Kidney (tissue), 14 donors: ENCODE results near the gene RNU7-1. TPM values are rescaled to one million over a fixed set of nuclear protein-coding genes. Genes with fewer than 3 reads are reported as not detected.

Experiments
- DNase-seq, 5 donors: peaks; one replicate each; pipeline ENCODE4 v3.0.0-alpha.2; 2013 to 2020
- FAIRE-seq: peaks from 2 replicates; lab custom pipeline; 2012; peaks lifted over from hg19 to GRCh38; lab: Jason Lieb, UNC
- H3K27ac ChIP-seq, 2 donors: one replicate each; pipeline ENCODE4 v1.7.0; 2013; ENCODE audit warnings: low read depth in 2 of 2, low read length in 2 of 2, inconsistent platforms in 1 of 2
- H3K27me3 ChIP-seq: one replicate; pipeline ENCODE4 v1.7.1; 2013; ENCODE audit warnings: low read length, inconsistent platforms; ENCODE audit not compliant: control insufficient read depth, insufficient read depth
- H3K36me3 ChIP-seq, 3 donors: one replicate each; pipeline versions ENCODE4 v1.7.0 to v1.7.1; 2013; ENCODE audit warnings: low read length in 3 of 3, control low read depth in 1 of 3, inconsistent platforms in 1 of 3; ENCODE audit not compliant: insufficient read depth in 3 of 3, control insufficient read depth in 2 of 3
- H3K4me1 ChIP-seq, 3 donors: one replicate each; pipeline versions ENCODE4 v1.7.0 to v1.7.1; 2013; ENCODE audit warnings: low read length in 3 of 3, inconsistent platforms in 1 of 3, low read depth in 1 of 3; ENCODE audit not compliant: control insufficient read depth in 2 of 3, insufficient read depth in 2 of 3
- H3K4me3 ChIP-seq, 3 donors: one replicate each; pipeline versions ENCODE4 v1.7.0 to v1.8.1; 2013; ENCODE audit warnings: low read length in 3 of 3, control low read depth in 1 of 3, inconsistent platforms in 1 of 3
- H3K9ac ChIP-seq, 3 donors: one replicate each; pipeline versions ENCODE4 v1.7.0 to v1.7.1; 2013; ENCODE audit warnings: low read length in 3 of 3, control low read depth in 1 of 3, inconsistent platforms in 1 of 3
- H3K9me3 ChIP-seq, 3 donors: one replicate each; pipeline versions ENCODE4 v1.7.0 to v1.7.1; 2013; ENCODE audit warnings: low read length in 3 of 3, control low read depth in 1 of 3, inconsistent platforms in 1 of 3; ENCODE audit not compliant: control insufficient read depth in 2 of 3, insufficient read depth in 1 of 3
- CTCF ChIP-seq: IDR thresholded peaks from 3 replicates; pipeline ENCODE4 v1.5.1; 2012; ENCODE audit warnings: mild to moderate bottlenecking, moderate library complexity, borderline replicate concordance; ENCODE audit not compliant: insufficient read depth; ENCODE audit errors: extremely low read depth
- intact Hi-C: fragments of 100-400 bp; cut with DNase I; formaldehyde crosslinking; loops from one replicate; pipeline ENCODE4 v1.11.1; 2022
- polyA plus RNA-seq: library from polyadenylated mRNA; stranded (reverse); fragments of 350-450 nt; fragmentation: Illumina TruSeq; extraction: RNeasy Lipid Tissue Mini Kit (QIAGEN cat#74804); gene quantifications from one replicate; pipeline ENCODE4 v1.2.3, GENCODE V29; 2014; ENCODE audit warnings: low read depth, low replicate concordance; ENCODE audit not compliant: insufficient read depth
- total RNA-seq: library from RNA; stranded (reverse); fragmentation: NEBNext Ultra II Directional; extraction: Animal tissue kit (Norgen Biotek cat#: 25700); gene quantifications from one replicate; pipeline ENCODE4 v1.2.1, GENCODE V29; 2021
- donor health status: control.
- donor health status: control.
- donor health status: control.
- donor health status: control.
- donor health status: control.
- donor health status: DM: yes; HTN: yes; CAD: no.
- donor health status: Normal renal cell carcinoma (clear cell type).

Gene RNU7-1
- total and polyA plus RNA-seq, 2 donors from 2014 or later: not detected

DNA sequence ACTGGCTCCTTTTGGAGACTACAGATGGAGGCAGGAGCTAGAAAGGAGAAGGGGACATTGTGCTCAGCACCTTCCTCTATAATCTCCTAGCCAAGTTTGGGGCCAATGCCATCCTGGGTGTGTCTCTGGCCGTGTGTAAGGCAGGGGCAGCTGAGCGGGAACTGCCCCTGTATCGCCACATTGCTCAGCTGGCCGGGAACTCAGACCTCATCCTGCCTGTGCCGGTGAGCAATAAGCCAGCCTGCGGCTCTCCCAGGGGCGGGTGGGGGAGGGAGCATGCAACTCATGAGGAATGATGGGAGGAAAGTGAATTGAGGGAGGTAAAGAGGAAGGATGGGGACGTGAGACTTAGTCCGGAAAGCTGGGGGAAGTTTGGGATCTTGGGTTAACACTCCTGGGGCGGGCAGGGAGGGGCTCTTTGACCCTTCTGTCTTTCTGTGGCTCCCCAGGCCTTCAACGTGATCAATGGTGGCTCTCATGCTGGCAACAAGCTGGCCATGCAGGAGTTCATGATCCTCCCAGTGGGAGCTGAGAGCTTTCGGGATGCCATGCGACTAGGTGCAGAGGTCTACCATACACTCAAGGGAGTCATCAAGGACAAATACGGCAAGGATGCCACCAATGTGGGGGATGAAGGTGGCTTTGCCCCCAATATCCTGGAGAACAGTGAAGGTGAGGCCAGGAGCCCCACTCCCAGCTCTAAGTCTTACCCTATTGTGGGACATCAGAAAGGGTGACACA, 26.0 kb upstream of the RNU7-1 start:
- no peak for TF ChIP-seq CTCF
- Histone ChIP-seq H3K9ac (no peak overlapping the region), H3K9me3 (no peaks in the 10 kb centered on the region), H3K36me3 (no peaks in the 10 kb centered on the region), H3K4me1 (peaks cover 0 to 6% (median 0%) of the 10 kb centered on the region in 3 donors), H3K27me3 (no peaks in the 10 kb centered on the region), H3K27ac (no peak overlapping the region), H3K4me3 (no peak overlapping the region)
- peak in 1 of 5 donors; percentile 43 for DNase-seq
- intact Hi-C loops: no loop called here
- FAIRE-seq: no peak

DNA sequence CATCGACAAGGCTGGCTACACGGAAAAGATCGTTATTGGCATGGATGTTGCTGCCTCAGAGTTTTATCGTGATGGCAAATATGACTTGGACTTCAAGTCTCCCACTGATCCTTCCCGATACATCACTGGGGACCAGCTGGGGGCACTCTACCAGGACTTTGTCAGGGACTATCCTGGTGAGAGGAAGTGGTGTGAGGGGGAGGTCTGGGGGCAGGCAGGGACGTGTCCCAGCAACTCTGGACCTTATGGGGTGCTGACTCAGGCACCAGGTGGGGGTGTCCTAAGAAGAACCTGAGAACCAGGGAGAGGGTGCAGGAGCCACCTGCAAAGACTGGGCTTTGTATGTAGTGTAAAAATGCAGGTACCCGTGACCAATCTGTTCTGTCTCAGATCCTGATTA, 24.0 kb upstream of the RNU7-1 start:
- Histone ChIP-seq H3K4me3 (no peak overlapping the region), H3K9ac (no peak overlapping the region), H3K4me1 (peaks cover 0 to 11% (median 2%) of the 10 kb centered on the region in 3 donors), H3K9me3 (no peaks in the 10 kb centered on the region), H3K27ac (no peak overlapping the region), H3K36me3 (no peaks in the 10 kb centered on the region), H3K27me3 (no peaks in the 10 kb centered on the region)
- FAIRE-seq (no peak), DNase-seq (peak in 2 of 5 donors; percentile 25 to 30)
- TF ChIP-seq CTCF: no peak
- intact Hi-C loops: no loop called here

DNA sequence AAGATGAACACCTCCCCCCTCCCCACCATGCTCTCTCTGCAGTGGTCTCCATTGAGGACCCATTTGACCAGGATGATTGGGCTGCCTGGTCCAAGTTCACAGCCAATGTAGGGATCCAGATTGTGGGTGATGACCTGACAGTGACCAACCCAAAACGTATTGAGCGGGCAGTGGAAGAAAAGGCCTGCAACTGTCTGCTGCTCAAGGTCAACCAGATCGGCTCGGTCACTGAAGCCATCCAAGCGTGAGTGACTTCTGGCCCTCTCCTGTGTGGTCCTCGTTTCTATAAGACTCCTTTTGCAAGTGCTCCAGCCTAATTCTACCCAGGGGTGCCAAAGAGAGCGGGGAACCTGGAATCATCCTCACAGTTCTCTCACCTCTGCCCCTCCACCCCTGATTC, 22.1 kb upstream of the RNU7-1 start:
- no peak for FAIRE-seq
- intact Hi-C loops: no loop called here
- no peak overlapping the region for H3K27ac ChIP-seq

More for the DNA sequence above, 22.1 kb upstream of the RNU7-1 start:
- no peaks in the 10 kb centered on the region for H3K36me3 ChIP-seq
- peaks cover 0 to 23% (median 19%) of the 10 kb centered on the region in 3 donors for H3K4me1 ChIP-seq
- TF ChIP-seq CTCF: no peak
- H3K27me3 ChIP-seq: no peaks in the 10 kb centered on the region
- H3K9me3 ChIP-seq: no peaks in the 10 kb centered on the region
- DNase-seq: peak in 1 of 5 donors; percentile 35
- H3K9ac ChIP-seq: no peak overlapping the region
- H3K4me3 ChIP-seq: no peak overlapping the region
